Endometrium (tissue), 2 donors: ENCODE measurements around the gene PLLP.

Source experiments
- FAIRE-seq: peaks from 2 replicates; lab custom pipeline; 2012; peaks lifted over from hg19 to GRCh38; lab: Jason Lieb, UNC
- donor health status: control.
- donor health status: control.

Gene PLLP

GRCh38 chr16:57225978-57226377 is 58.5 kb downstream of the PLLP start:
- no peak for FAIRE-seq

- no peak for FAIRE-seq
Measured at GRCh38 chr16:57224651-57225335, 59.7 kb downstream of the PLLP start.

GRCh38 chr16:57223057-57223456 is 61.4 kb downstream of the PLLP start:
- FAIRE-seq = no peak

GRCh38 chr16:57216968-57217367 is 67.5 kb downstream of the PLLP start:
- FAIRE-seq = no peak

GRCh38 chr16:57213462-57213861 is 71.0 kb downstream of the PLLP start:
- FAIRE-seq = no peak

- no peak for FAIRE-seq
Measured at GRCh38 chr16:57209780-57210179, 74.7 kb downstream of the PLLP start.

GRCh38 chr16:57208926-57209325 is 75.5 kb downstream of the PLLP start:
- no peak for FAIRE-seq
